ENCODE measurements around the gene GABRB1.

DNA sequence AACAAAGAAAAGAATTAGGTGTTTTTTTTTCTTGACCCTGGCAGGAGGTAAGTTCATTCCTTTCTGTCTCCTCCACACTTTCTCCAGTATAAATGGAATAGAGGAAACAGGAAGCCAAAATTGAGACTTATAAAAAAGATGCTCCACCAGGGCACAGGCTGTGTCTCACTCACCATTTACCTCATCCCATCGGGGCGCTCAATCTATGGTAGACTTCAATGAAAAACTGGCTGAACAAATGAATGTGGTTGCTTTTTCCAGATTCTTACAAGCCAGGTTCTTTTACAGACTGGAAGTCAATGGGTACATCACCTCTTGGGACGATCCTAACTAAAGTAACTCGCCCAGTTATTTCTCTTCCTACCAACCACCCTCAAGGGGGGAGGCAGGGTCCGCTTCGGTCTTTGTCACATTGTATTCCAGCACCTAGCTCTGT is 431.4 kb downstream of the GABRB1 start:
- TF ChIP-seq, protein P1, sequence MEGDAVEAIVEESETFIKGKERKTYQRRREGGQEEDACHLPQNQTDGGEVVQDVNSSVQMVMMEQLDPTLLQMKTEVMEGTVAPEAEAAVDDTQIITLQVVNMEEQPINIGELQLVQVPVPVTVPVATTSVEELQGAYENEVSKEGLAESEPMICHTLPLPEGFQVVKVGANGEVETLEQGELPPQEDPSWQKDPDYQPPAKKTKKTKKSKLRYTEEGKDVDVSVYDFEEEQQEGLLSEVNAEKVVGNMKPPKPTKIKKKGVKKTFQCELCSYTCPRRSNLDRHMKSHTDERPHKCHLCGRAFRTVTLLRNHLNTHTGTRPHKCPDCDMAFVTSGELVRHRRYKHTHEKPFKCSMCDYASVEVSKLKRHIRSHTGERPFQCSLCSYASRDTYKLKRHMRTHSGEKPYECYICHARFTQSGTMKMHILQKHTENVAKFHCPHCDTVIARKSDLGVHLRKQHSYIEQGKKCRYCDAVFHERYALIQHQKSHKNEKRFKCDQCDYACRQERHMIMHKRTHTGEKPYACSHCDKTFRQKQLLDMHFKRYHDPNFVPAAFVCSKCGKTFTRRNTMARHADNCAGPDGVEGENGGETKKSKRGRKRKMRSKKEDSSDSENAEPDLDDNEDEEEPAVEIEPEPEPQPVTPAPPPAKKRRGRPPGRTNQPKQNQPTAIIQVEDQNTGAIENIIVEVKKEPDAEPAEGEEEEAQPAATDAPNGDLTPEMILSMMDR (conservative IDR thresholded peaks at IDR 0.05; ENCODE audit: low read depth in 2 of 2): no peak
- TF ChIP-seq CREB1 (CRISPR knock-in tag; IDR thresholded peaks at IDR 0.05; ENCODE audit: low read depth) (no peak), ZNF331 (CRISPR knock-in tag; IDR thresholded peaks at IDR 0.05; ENCODE audit: low read depth) (no peak), POLR2AphosphoS5 (IDR thresholded peaks at IDR 0.05; ENCODE audit: low read depth) (no peak), EZH2phosphoT487 (IDR thresholded peaks at IDR 0.05; ENCODE audit: unreplicated experiment) (no peak), EZH2 (IDR thresholded peaks at IDR 0.05; ENCODE audit: low read depth, unreplicated experiment) (no peak), JUNB (IDR thresholded peaks at IDR 0.05; ENCODE audit: unreplicated experiment) (no peak), ZNF114 (CRISPR knock-in tag; IDR thresholded peaks at IDR 0.05) (no peak), NANOG (IDR thresholded peaks at IDR 0.05; ENCODE audit: borderline replicate concordance) (no peak), STAT1 (IDR thresholded peaks at IDR 0.05; ENCODE audit: unreplicated experiment) (no peak)
- TF ChIP-seq, protein P2, sequence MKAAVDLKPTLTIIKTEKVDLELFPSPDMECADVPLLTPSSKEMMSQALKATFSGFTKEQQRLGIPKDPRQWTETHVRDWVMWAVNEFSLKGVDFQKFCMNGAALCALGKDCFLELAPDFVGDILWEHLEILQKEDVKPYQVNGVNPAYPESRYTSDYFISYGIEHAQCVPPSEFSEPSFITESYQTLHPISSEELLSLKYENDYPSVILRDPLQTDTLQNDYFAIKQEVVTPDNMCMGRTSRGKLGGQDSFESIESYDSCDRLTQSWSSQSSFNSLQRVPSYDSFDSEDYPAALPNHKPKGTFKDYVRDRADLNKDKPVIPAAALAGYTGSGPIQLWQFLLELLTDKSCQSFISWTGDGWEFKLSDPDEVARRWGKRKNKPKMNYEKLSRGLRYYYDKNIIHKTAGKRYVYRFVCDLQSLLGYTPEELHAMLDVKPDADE (IDR thresholded peaks at IDR 0.05): no peak
- TF ChIP-seq, protein P3, sequence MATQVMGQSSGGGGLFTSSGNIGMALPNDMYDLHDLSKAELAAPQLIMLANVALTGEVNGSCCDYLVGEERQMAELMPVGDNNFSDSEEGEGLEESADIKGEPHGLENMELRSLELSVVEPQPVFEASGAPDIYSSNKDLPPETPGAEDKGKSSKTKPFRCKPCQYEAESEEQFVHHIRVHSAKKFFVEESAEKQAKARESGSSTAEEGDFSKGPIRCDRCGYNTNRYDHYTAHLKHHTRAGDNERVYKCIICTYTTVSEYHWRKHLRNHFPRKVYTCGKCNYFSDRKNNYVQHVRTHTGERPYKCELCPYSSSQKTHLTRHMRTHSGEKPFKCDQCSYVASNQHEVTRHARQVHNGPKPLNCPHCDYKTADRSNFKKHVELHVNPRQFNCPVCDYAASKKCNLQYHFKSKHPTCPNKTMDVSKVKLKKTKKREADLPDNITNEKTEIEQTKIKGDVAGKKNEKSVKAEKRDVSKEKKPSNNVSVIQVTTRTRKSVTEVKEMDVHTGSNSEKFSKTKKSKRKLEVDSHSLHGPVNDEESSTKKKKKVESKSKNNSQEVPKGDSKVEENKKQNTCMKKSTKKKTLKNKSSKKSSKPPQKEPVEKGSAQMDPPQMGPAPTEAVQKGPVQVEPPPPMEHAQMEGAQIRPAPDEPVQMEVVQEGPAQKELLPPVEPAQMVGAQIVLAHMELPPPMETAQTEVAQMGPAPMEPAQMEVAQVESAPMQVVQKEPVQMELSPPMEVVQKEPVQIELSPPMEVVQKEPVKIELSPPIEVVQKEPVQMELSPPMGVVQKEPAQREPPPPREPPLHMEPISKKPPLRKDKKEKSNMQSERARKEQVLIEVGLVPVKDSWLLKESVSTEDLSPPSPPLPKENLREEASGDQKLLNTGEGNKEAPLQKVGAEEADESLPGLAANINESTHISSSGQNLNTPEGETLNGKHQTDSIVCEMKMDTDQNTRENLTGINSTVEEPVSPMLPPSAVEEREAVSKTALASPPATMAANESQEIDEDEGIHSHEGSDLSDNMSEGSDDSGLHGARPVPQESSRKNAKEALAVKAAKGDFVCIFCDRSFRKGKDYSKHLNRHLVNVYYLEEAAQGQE (IDR thresholded peaks at IDR 0.05; ENCODE audit: unreplicated experiment): no peak
- TF ChIP-seq, protein P4, sequence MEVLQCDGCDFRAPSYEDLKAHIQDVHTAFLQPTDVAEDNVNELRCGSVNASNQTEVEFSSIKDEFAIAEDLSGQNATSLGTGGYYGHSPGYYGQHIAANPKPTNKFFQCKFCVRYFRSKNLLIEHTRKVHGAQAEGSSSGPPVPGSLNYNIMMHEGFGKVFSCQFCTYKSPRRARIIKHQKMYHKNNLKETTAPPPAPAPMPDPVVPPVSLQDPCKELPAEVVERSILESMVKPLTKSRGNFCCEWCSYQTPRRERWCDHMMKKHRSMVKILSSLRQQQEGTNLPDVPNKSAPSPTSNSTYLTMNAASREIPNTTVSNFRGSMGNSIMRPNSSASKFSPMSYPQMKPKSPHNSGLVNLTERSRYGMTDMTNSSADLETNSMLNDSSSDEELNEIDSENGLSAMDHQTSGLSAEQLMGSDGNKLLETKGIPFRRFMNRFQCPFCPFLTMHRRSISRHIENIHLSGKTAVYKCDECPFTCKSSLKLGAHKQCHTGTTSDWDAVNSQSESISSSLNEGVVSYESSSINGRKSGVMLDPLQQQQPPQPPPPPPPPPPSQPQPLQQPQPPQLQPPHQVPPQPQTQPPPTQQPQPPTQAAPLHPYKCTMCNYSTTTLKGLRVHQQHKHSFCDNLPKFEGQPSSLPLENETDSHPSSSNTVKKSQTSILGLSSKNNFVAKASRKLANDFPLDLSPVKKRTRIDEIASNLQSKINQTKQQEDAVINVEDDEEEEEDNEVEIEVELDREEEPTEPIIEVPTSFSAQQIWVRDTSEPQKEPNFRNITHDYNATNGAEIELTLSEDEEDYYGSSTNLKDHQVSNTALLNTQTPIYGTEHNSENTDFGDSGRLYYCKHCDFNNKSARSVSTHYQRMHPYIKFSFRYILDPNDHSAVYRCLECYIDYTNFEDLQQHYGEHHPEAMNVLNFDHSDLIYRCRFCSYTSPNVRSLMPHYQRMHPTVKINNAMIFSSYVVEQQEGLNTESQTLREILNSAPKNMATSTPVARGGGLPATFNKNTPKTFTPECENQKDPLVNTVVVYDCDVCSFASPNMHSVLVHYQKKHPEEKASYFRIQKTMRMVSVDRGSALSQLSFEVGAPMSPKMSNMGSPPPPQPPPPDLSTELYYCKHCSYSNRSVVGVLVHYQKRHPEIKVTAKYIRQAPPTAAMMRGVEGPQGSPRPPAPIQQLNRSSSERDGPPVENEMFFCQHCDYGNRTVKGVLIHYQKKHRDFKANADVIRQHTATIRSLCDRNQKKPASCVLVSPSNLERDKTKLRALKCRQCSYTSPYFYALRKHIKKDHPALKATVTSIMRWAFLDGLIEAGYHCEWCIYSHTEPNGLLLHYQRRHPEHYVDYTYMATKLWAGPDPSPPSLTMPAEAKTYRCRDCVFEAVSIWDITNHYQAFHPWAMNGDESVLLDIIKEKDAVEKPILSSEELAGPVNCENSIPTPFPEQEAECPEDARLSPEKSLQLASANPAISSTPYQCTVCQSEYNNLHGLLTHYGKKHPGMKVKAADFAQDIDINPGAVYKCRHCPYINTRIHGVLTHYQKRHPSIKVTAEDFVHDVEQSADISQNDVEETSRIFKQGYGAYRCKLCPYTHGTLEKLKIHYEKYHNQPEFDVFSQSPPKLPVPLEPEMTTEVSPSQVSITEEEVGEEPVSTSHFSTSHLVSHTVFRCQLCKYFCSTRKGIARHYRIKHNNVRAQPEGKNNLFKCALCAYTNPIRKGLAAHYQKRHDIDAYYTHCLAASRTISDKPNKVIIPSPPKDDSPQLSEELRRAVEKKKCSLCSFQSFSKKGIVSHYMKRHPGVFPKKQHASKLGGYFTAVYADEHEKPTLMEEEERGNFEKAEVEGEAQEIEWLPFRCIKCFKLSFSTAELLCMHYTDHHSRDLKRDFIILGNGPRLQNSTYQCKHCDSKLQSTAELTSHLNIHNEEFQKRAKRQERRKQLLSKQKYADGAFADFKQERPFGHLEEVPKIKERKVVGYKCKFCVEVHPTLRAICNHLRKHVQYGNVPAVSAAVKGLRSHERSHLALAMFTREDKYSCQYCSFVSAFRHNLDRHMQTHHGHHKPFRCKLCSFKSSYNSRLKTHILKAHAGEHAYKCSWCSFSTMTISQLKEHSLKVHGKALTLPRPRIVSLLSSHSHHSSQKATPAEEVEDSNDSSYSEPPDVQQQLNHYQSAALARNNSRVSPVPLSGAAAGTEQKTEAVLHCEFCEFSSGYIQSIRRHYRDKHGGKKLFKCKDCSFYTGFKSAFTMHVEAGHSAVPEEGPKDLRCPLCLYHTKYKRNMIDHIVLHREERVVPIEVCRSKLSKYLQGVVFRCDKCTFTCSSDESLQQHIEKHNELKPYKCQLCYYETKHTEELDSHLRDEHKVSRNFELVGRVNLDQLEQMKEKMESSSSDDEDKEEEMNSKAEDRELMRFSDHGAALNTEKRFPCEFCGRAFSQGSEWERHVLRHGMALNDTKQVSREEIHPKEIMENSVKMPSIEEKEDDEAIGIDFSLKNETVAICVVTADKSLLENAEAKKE (CRISPR knock-in tag; IDR thresholded peaks at IDR 0.05): no peak

Data from GM23338 (cell line).